ENCODE results near the gene RETSAT.

DNA sequence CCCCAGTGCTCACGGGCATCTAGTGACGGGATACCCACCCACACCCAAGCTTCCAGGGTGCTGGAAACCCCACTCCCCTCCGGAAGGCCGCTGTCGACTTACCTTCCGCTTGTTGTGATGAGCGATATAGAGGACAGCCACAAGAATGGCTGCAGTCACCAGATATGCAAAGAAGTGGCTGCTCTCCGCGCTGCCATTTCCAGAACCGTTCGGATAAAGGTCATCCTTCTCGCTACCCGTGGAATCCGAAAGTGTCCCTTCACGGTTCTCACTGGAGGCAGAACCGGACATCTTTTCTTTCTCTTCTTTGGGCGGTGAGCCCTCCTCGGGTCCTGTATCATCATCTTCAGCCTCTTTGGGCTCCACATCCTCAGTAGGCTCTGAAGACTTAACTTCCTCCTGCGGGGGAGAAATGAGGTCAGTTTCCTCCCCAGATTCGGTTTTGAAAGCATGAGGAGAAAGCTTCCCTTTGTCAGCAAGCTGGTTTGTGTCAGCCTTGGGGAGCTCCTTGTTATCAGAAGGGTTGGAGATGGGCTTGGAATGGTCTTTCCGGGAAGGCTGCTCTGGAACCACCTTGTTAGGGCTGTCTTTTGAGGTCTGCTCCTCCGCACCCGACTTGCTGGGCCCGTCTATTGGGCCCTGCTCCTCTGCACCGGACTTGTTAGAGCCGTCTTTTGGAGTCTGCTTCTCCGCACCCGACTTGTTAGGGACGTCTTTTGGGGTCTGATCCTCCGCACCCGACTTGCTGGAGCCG is 27.7 kb downstream of the RETSAT start:
- no peak for TF ChIP-seq POLR2A (IDR thresholded peaks at IDR 0.05)
- TF ChIP-seq, protein P1, sequence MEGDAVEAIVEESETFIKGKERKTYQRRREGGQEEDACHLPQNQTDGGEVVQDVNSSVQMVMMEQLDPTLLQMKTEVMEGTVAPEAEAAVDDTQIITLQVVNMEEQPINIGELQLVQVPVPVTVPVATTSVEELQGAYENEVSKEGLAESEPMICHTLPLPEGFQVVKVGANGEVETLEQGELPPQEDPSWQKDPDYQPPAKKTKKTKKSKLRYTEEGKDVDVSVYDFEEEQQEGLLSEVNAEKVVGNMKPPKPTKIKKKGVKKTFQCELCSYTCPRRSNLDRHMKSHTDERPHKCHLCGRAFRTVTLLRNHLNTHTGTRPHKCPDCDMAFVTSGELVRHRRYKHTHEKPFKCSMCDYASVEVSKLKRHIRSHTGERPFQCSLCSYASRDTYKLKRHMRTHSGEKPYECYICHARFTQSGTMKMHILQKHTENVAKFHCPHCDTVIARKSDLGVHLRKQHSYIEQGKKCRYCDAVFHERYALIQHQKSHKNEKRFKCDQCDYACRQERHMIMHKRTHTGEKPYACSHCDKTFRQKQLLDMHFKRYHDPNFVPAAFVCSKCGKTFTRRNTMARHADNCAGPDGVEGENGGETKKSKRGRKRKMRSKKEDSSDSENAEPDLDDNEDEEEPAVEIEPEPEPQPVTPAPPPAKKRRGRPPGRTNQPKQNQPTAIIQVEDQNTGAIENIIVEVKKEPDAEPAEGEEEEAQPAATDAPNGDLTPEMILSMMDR (IDR thresholded peaks at IDR 0.05), result no peak

Measured in sigmoid colon (tissue), 3 donors.